HG03460 (cell line): ENCODE measurements around the gene CYTH2.
"Not testable (repeated sequence)": the region's sequence is repeated elsewhere in the genome, so short reads cannot be mapped to it uniquely, and the experiment has no call there.

Source experiments
- ATAC-seq: cut with Tn5 transposase; IDR thresholded peaks from one replicate; pipeline ENCODE4 v1.9.1; 2021; ENCODE audit not compliant: unreplicated experiment

Gene CYTH2

GRCh38 chr19:48477067-48477685 lies 8.0 kb downstream of the CYTH2 start:
- no peak for ATAC-seq

- no peak for ATAC-seq
Observed at GRCh38 chr19:48477698-48478338, 8.6 kb downstream of the CYTH2 start.

- no peak for ATAC-seq
Observed at GRCh38 chr19:48478339-48479256, 9.4 kb downstream of the CYTH2 start.

- no peak for ATAC-seq
Observed at GRCh38 chr19:48479686-48480085, 10.5 kb downstream of the CYTH2 start.

- ATAC-seq, result no peak
Observed at GRCh38 chr19:48480183-48480557, 11.0 kb downstream of the CYTH2 start.

- no peak for ATAC-seq
Observed at GRCh38 chr19:48480558-48481500, 11.7 kb downstream of the CYTH2 start.

GRCh38 chr19:48481846-48482639 lies 12.9 kb downstream of the CYTH2 start:
- ATAC-seq, result no peak

- ATAC-seq, result no peak
Observed at GRCh38 chr19:48483301-48483700, 14.1 kb downstream of the CYTH2 start.

GRCh38 chr19:48484247-48484893 lies 15.2 kb downstream of the CYTH2 start:
- ATAC-seq, result no peak

GRCh38 chr19:48484931-48485612 lies 15.9 kb downstream of the CYTH2 start:
- ATAC-seq, result no peak

GRCh38 chr19:48486706-48487105 lies 17.5 kb downstream of the CYTH2 start:
- not testable (repeated sequence) for ATAC-seq

GRCh38 chr19:48487544-48487943 lies 18.4 kb downstream of the CYTH2 start:
- ATAC-seq, result no peak

- ATAC-seq, result no peak
Observed at GRCh38 chr19:48487948-48488347, 18.8 kb downstream of the CYTH2 start.

- ATAC-seq, result not testable (repeated sequence)
Observed at GRCh38 chr19:48488478-48488877, 19.3 kb downstream of the CYTH2 start.

GRCh38 chr19:48489608-48490216 lies 20.5 kb downstream of the CYTH2 start:
- no peak for ATAC-seq

- ATAC-seq, result no peak
Observed at GRCh38 chr19:48490981-48491792, 22.0 kb downstream of the CYTH2 start.

- ATAC-seq, result no peak
Observed at GRCh38 chr19:48491793-48492123, 22.6 kb downstream of the CYTH2 start.
